Measurements from ENCODE around the gene HAUS8. TPM values are rescaled to one million over a fixed set of nuclear protein-coding genes. Genes with fewer than 3 reads are reported as not detected.

HAUS8 gene
- total and polyA plus RNA-seq, 9 of the 15 experiments (the other 6 are each of a cell fraction or from before 2014, with no cell fraction given), result 20.5 to 53.2 (median 36.0) TPM

DNA sequence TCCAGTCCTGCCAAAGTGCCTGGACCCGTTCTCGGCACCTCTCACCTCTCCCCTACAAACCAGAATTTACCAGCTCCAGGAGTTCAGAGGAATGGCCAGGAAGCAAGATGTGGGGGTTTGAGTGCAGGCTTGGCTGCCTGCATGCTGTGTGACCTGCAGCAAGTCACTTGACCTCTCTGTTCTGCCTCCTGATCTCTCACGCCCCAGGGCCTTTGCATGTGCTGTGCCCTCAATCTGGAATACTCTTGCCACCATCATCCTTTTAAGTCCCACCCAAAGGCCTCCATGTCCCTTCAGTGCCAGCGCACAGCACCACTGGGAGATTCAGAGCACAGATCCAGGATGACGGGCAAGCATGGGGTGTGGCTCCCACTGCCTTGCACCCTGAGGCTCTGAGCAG lies 43.7 kb upstream of the HAUS8 start:
- DNase-seq (ENCODE audit: extremely low read depth in 1 of 4, low spot score in 3 of 4), result no peak
- ChIA-PET CTCF (ENCODE audit: low intra/inter-chr PET ratio) (no interaction called here), POLR2A (interaction anchor here (2.6 kb wide), 1 partner anchor 11 kb away, joined by 7 read pairs; no protein-coding TSS in a partner anchor)
- peaks cover 3% of the 10 kb centered on the region; the same call in 1 of the 3 replicates for H3K79me2 ChIP-seq (ENCODE audit: control insufficient read depth, insufficient read depth, low read length)
- no peak overlapping the region for H2AFZ ChIP-seq (ENCODE audit: low read depth, low read length)
- 0 out of 2 replicates have a peak, but pooled peaks cover 3% of the 10 kb centered on the region for H4K20me1 ChIP-seq (replicated peaks; ENCODE audit: control insufficient read depth, insufficient read depth, low read length)
- ATAC-seq, result no peak
- H3K9me1 ChIP-seq (ENCODE audit: control insufficient read depth, insufficient read depth, low read length), result no peaks in the 10 kb centered on the region
- H3K4me1 ChIP-seq (replicated peaks in 1 of 2; ENCODE audit: control insufficient read depth in 2 of 2, insufficient read depth in 2 of 2, low read length in 2 of 2), result no peaks in the 10 kb centered on the region; a peak in 1 of 5 replicates
- no peak overlapping the region for H3K27ac ChIP-seq (ENCODE audit: extremely low read depth, low read depth, low read length)
- BruUV-seq (replicated peaks), result no TSS peak
- WGBS (ENCODE audit: insufficient coverage, low coverage, missing lambda C conversion rate), result 88% methylated on average over 5 of the region's 5 CpGs
- peak overlapping the region in 1 of 2 experiments; percentile 45; a peak in 1 of 4 replicates for H3K9ac ChIP-seq (ENCODE audit: insufficient read depth in 1 of 2, low read depth in 2 of 2, low read length in 2 of 2)
- H3K9me3 ChIP-seq (replicated peaks; ENCODE audit: control insufficient read depth, insufficient read depth, low read depth, low read length), result no peaks in the 10 kb centered on the region
- no peak overlapping the region for H3K4me3 ChIP-seq
- no peak for FAIRE-seq
- no peak overlapping the region for H3K4me2 ChIP-seq (ENCODE audit: insufficient read depth, low read length)
- peaks cover 3% of the 10 kb centered on the region; the same call in 1 of the 3 replicates for H3K36me3 ChIP-seq (ENCODE audit: control insufficient read depth, insufficient read depth, low read length)
- in situ Hi-C loops (cut with MboI) (no loop called here), intact Hi-C loops (cut with micrococcal nuclease) (no loop called here)
- H3K27me3 ChIP-seq (ENCODE audit: control insufficient read depth in 2 of 2, insufficient read depth in 2 of 2, low read length in 2 of 2), result no peaks in the 10 kb centered on the region
- TF ChIP-seq ZNF12 (CRISPR knock-in tag; IDR thresholded peaks at IDR 0.05) (no peak), ZNF311 (CRISPR knock-in tag; IDR thresholded peaks at IDR 0.05) (no peak), HDAC3 (IDR thresholded peaks at IDR 0.05; ENCODE audit: borderline replicate concordance, partially characterized antibody) (no peak), CBFA2T3 (IDR thresholded peaks at IDR 0.05) (no peak), HDAC2 (IDR thresholded peaks at IDR 0.05) (peak; percentile 77; the same call in 1 of the 2 replicates), PHF21A (IDR thresholded peaks at IDR 0.05; ENCODE audit: borderline replicate concordance, low read depth) (no peak), U2AF2 (optimal IDR thresholded peaks at IDR 0.05; ENCODE audit: low read depth, low read length) (no peak), SMAD4 (CRISPR knock-in tag; conservative IDR thresholded peaks at IDR 0.05) (no peak)
- TF ChIP-seq, protein P1, sequence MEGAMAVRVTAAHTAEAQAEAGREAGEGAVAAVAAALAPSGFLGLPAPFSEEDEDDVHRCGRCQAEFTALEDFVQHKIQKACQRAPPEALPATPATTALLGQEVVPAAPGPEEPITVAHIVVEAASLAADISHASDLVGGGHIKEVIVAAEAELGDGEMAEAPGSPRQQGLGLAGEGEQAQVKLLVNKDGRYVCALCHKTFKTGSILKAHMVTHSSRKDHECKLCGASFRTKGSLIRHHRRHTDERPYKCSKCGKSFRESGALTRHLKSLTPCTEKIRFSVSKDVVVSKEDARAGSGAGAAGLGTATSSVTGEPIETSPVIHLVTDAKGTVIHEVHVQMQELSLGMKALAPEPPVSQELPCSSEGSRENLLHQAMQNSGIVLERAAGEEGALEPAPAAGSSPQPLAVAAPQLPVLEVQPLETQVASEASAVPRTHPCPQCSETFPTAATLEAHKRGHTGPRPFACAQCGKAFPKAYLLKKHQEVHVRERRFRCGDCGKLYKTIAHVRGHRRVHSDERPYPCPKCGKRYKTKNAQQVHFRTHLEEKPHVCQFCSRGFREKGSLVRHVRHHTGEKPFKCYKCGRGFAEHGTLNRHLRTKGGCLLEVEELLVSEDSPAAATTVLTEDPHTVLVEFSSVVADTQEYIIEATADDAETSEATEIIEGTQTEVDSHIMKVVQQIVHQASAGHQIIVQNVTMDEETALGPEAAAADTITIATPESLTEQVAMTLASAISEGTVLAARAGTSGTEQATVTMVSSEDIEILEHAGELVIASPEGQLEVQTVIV (CRISPR knock-in tag; IDR thresholded peaks at IDR 0.05; ENCODE audit: borderline replicate concordance), result no peak
- TF ChIP-seq, protein P2, sequence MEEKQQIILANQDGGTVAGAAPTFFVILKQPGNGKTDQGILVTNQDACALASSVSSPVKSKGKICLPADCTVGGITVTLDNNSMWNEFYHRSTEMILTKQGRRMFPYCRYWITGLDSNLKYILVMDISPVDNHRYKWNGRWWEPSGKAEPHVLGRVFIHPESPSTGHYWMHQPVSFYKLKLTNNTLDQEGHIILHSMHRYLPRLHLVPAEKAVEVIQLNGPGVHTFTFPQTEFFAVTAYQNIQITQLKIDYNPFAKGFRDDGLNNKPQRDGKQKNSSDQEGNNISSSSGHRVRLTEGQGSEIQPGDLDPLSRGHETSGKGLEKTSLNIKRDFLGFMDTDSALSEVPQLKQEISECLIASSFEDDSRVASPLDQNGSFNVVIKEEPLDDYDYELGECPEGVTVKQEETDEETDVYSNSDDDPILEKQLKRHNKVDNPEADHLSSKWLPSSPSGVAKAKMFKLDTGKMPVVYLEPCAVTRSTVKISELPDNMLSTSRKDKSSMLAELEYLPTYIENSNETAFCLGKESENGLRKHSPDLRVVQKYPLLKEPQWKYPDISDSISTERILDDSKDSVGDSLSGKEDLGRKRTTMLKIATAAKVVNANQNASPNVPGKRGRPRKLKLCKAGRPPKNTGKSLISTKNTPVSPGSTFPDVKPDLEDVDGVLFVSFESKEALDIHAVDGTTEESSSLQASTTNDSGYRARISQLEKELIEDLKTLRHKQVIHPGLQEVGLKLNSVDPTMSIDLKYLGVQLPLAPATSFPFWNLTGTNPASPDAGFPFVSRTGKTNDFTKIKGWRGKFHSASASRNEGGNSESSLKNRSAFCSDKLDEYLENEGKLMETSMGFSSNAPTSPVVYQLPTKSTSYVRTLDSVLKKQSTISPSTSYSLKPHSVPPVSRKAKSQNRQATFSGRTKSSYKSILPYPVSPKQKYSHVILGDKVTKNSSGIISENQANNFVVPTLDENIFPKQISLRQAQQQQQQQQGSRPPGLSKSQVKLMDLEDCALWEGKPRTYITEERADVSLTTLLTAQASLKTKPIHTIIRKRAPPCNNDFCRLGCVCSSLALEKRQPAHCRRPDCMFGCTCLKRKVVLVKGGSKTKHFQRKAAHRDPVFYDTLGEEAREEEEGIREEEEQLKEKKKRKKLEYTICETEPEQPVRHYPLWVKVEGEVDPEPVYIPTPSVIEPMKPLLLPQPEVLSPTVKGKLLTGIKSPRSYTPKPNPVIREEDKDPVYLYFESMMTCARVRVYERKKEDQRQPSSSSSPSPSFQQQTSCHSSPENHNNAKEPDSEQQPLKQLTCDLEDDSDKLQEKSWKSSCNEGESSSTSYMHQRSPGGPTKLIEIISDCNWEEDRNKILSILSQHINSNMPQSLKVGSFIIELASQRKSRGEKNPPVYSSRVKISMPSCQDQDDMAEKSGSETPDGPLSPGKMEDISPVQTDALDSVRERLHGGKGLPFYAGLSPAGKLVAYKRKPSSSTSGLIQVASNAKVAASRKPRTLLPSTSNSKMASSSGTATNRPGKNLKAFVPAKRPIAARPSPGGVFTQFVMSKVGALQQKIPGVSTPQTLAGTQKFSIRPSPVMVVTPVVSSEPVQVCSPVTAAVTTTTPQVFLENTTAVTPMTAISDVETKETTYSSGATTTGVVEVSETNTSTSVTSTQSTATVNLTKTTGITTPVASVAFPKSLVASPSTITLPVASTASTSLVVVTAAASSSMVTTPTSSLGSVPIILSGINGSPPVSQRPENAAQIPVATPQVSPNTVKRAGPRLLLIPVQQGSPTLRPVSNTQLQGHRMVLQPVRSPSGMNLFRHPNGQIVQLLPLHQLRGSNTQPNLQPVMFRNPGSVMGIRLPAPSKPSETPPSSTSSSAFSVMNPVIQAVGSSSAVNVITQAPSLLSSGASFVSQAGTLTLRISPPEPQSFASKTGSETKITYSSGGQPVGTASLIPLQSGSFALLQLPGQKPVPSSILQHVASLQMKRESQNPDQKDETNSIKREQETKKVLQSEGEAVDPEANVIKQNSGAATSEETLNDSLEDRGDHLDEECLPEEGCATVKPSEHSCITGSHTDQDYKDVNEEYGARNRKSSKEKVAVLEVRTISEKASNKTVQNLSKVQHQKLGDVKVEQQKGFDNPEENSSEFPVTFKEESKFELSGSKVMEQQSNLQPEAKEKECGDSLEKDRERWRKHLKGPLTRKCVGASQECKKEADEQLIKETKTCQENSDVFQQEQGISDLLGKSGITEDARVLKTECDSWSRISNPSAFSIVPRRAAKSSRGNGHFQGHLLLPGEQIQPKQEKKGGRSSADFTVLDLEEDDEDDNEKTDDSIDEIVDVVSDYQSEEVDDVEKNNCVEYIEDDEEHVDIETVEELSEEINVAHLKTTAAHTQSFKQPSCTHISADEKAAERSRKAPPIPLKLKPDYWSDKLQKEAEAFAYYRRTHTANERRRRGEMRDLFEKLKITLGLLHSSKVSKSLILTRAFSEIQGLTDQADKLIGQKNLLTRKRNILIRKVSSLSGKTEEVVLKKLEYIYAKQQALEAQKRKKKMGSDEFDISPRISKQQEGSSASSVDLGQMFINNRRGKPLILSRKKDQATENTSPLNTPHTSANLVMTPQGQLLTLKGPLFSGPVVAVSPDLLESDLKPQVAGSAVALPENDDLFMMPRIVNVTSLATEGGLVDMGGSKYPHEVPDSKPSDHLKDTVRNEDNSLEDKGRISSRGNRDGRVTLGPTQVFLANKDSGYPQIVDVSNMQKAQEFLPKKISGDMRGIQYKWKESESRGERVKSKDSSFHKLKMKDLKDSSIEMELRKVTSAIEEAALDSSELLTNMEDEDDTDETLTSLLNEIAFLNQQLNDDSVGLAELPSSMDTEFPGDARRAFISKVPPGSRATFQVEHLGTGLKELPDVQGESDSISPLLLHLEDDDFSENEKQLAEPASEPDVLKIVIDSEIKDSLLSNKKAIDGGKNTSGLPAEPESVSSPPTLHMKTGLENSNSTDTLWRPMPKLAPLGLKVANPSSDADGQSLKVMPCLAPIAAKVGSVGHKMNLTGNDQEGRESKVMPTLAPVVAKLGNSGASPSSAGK (IDR thresholded peaks at IDR 0.05), result no peak
